Activated CD4-positive, alpha-beta T cell treated with anti-CD3 and anti-CD28 coated beads for 48 hours (primary cell): ENCODE results near the gene VEZF1.

Experiments
- DNase-seq: peaks from one replicate; pipeline ENCODE4 v3.0.0-alpha.2; 2020

VEZF1 gene

DNA sequence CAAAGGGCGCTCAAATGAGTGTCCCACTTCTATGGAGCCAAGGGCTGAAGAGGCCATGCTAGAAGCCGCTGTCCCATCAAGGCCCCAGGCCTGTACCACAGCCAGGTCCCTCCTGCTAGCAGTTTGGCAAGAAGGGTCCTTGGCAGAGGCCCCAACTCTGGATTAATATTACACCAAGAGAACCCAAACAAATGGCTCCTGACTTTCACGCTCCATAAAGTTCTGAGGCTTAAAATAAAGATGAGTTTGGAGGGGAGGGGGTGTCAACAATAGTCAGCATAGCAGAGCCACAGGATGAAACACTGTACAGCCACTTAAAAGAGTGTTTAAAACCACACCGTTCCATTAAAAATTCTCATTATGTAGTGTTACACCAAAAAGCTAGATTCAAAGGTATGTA lies 63.4 kb downstream of the VEZF1 start:
- no peak for DNase-seq
